DMS79 treated with DMSO at 0.1 percent for 48 hours (cell line): ENCODE data around the gene AAK1.
"Not testable (repeated sequence)": the region's sequence is repeated elsewhere in the genome, so short reads cannot be mapped to it uniquely, and the experiment has no call there.

ENCODE experiments used
- DNase-seq: peaks from one replicate; lab custom pipeline; 2025; lab: John Stamatoyannopoulos, UW

The AAK1 gene

GRCh38 chr2:69450735-69451416, 192.7 kb downstream of the AAK1 start:
- DNase-seq = no peak

GRCh38 chr2:69449906-69450305, 193.6 kb downstream of the AAK1 start:
- DNase-seq = no peak

- not testable (repeated sequence) for DNase-seq
These were observed 199.9 kb downstream of the AAK1 start for GRCh38 chr2:69443673-69444072.

GRCh38 chr2:69439499-69439898, 204.0 kb downstream of the AAK1 start:
- not testable (repeated sequence) for DNase-seq

- DNase-seq = no peak
These were observed 205.0 kb downstream of the AAK1 start for GRCh38 chr2:69438580-69438979.

GRCh38 chr2:69437751-69438154, 205.8 kb downstream of the AAK1 start:
- peak; percentile 82 for DNase-seq

GRCh38 chr2:69436938-69437750, 206.4 kb downstream of the AAK1 start, which contains the start of gene NFU1:
Gene NFU1, minus strand, starts transcription at chr2:69437435. Its CDS starts 13 bp downstream, at chr2:69437422.
- peak; percentile 91 for DNase-seq

- peak; percentile 66 for DNase-seq
These were observed 207.0 kb downstream of the AAK1 start for GRCh38 chr2:69436596-69436937.

GRCh38 chr2:69434753-69435152, 208.8 kb downstream of the AAK1 start:
- DNase-seq = no peak

GRCh38 chr2:69429491-69430183, 213.9 kb downstream of the AAK1 start:
- no peak for DNase-seq

GRCh38 chr2:69428981-69429380, 214.6 kb downstream of the AAK1 start:
- no peak for DNase-seq

GRCh38 chr2:69424419-69424818, 219.1 kb downstream of the AAK1 start:
- DNase-seq = no peak

- DNase-seq = no peak
These were observed 221.3 kb downstream of the AAK1 start for GRCh38 chr2:69422198-69422597.

- DNase-seq = not testable (repeated sequence)
These were observed 224.4 kb downstream of the AAK1 start for GRCh38 chr2:69419111-69419510.

- DNase-seq = no peak
These were observed 227.4 kb downstream of the AAK1 start for GRCh38 chr2:69416147-69416546.
